HCT116 (cell line): ENCODE data around the gene LNP1. TPM values are rescaled to one million over a fixed set of nuclear protein-coding genes. Genes with fewer than 3 reads are reported as not detected.

Experiments
- ATAC-seq: fragments of 200-7000 bp; cut with Tn5 transposase; 2 replicates; pipeline ENCODE4 v1.9.1; 2020; ENCODE audit warnings: mild to moderate bottlenecking, moderate library complexity
- BruUV-seq: library from RNA; stranded (reverse); fragments of 400-500 nt; replicated peaks from 2 replicates; lab custom pipeline; 2021; lab: Mats Ljungman, UMichigan
- CTCF ChIA-PET: fragments of 300-600 bp; sonication (Branson Sonifier 250); formaldehyde crosslinking; loops from one replicate; lab custom pipeline; 2021; ENCODE audit warnings: antibody characterized with exemption; lab: Charles Lee
- POLR2A ChIA-PET: fragments of 300-600, 350-600 bp; sonication (Branson Sonifier 250); formaldehyde crosslinking; loops from one replicate; lab custom pipeline; 2021; ENCODE audit warnings: antibody characterized with exemption; lab: Charles Lee
- RAD21 ChIA-PET, 2 experiments: fragments of 300-600 bp; sonication (Branson Sonifier 250); formaldehyde crosslinking; loops; one replicate each; lab custom pipeline; 2023; ENCODE audit warnings: low total read pairs in 2 of 2; ENCODE audit not compliant: uncharacterized antibody in 2 of 2, unreplicated experiment in 2 of 2, low non-redundant PET in 1 of 2; lab: Charles Lee
- DNase-seq: peaks from one replicate; pipeline ENCODE4 v3.0.0-alpha.2; 2010; ENCODE audit warnings: low read depth, low spot score
- H2AFZ ChIP-seq: fragments of 200-600 bp; shearing (Covaris generic), sonication (generic); 2 replicates; pipeline ENCODE4 v1.6.1; 2017; ENCODE audit warnings: low read depth, mixed run types, mixed read lengths, antibody characterized with exemption, low read length; ENCODE audit not compliant: poor library complexity, severe bottlenecking
- H3K27ac ChIP-seq: 2 replicates; pipeline ENCODE4 v1.5.1; 2012; ENCODE audit warnings: low read depth, low read length
- H3K27me3 ChIP-seq: fragments of 200-600 bp; sonication (generic); 2 replicates; pipeline ENCODE4 v1.6.1; 2016; ENCODE audit warnings: mixed run types, low read length, mixed read lengths; ENCODE audit not compliant: insufficient read depth
- H3K36me3 ChIP-seq, 2 experiments: fragments of 200-500 bp in 1 of 2; fragments of 200-600 bp in 1 of 2; sonication (Bioruptor generic) in 1 of 2; sonication (generic) in 1 of 2; 2 replicates each; pipeline versions ENCODE4 v1.5.1 to v1.6.1; 2014 to 2016; ENCODE audit warnings: low read length in 2 of 2, inconsistent platforms in 1 of 2, mixed read lengths in 1 of 2, mixed run types in 1 of 2; ENCODE audit not compliant: insufficient read depth in 2 of 2, control insufficient read depth in 1 of 2
- H3K4me1 ChIP-seq, 2 experiments: fragments of 200-600 bp in 1 of 2; sonication (generic) in 1 of 2; 2 replicates each; pipeline versions ENCODE4 v1.5.1 to v1.6.1; 2012 to 2017; ENCODE audit warnings: low read length in 2 of 2, inconsistent platforms in 1 of 2, mild to moderate bottlenecking in 1 of 2, mixed read lengths in 1 of 2, mixed run types in 1 of 2, moderate library complexity in 1 of 2; ENCODE audit not compliant: insufficient read depth in 2 of 2, control insufficient read depth in 1 of 2
- H3K4me2 ChIP-seq: fragments of 200-600 bp; sonication (generic); 2 replicates; pipeline ENCODE4 v1.6.1; 2017; ENCODE audit warnings: mixed run types, low read length, mixed read lengths
- H3K4me3 ChIP-seq, 2 experiments: fragments of 200-600 bp in 1 of 2; sonication (generic) in 1 of 2; replicated peaks in 1 of 2; 2 replicates each; pipeline ENCODE4 v1.5.1; 2011 to 2016; ENCODE audit warnings: low read length in 2 of 2, control low read depth in 1 of 2, low read depth in 1 of 2, mild to moderate bottlenecking in 1 of 2, mixed read lengths in 1 of 2, mixed run types in 1 of 2
- H3K79me2 ChIP-seq: fragments of 200-600 bp; sonication (generic); 2 replicates; pipeline ENCODE4 v1.6.1; 2017; ENCODE audit warnings: mild to moderate bottlenecking, mixed run types, low read length, moderate library complexity, mixed read lengths; ENCODE audit not compliant: insufficient read depth
- H3K9ac ChIP-seq: fragments of 200-600 bp; sonication (generic); 2 replicates; pipeline ENCODE4 v1.6.1; 2016; ENCODE audit warnings: low read length, mixed read lengths
- H3K9me2 ChIP-seq: fragments of 200-600 bp; sonication (generic), shearing (Covaris generic); 2 replicates; pipeline ENCODE4 v1.6.1; 2017; ENCODE audit warnings: mixed run types, mild to moderate bottlenecking, moderate library complexity; ENCODE audit not compliant: insufficient read depth
- H3K9me3 ChIP-seq, 2 experiments: fragments of 200-500 bp in 1 of 2; fragments of 200-600 bp in 1 of 2; sonication (Bioruptor generic) in 1 of 2; sonication (generic) in 1 of 2; 2 replicates each; pipeline ENCODE4 v1.6.1; 2014 to 2017; ENCODE audit warnings: low read length in 2 of 2, mixed read lengths in 2 of 2, inconsistent platforms in 1 of 2, low read depth in 1 of 2, mild to moderate bottlenecking in 1 of 2, mixed run types in 1 of 2, moderate library complexity in 1 of 2; ENCODE audit not compliant: control insufficient read depth in 1 of 2, insufficient read depth in 1 of 2
- H4K20me1 ChIP-seq: fragments of 200-600 bp; sonication (generic), shearing (Covaris generic); 2 replicates; pipeline ENCODE4 v1.6.1; 2017; ENCODE audit warnings: mixed run types, mild to moderate bottlenecking, moderate library complexity; ENCODE audit not compliant: insufficient read depth
- ATF3 ChIP-seq: IDR thresholded peaks from 2 replicates; pipeline ENCODE4 v1.6.1; 2012
- EGR1 ChIP-seq: IDR thresholded peaks from 2 replicates; pipeline ENCODE4 v1.6.1; 2012; ENCODE audit warnings: low read depth
- EZH2 ChIP-seq: fragments of 200-600 bp; sonication (generic); IDR thresholded peaks from 2 replicates; pipeline ENCODE4 v1.6.1; 2017; ENCODE audit warnings: antibody characterized with exemption, mixed run types
- EZH2phosphoT487 ChIP-seq: fragments of 200-600 bp; IDR thresholded peaks from 2 replicates; pipeline ENCODE4 v1.6.1; 2018; ENCODE audit warnings: antibody characterized with exemption, borderline replicate concordance
- JUND ChIP-seq: IDR thresholded peaks from 2 replicates; pipeline ENCODE4 v1.6.1; 2012
- POLR2A ChIP-seq: IDR thresholded peaks from 2 replicates; pipeline ENCODE4 v1.7.0; 2011; ENCODE audit warnings: borderline replicate concordance; ENCODE audit not compliant: insufficient read depth, insufficient read length; ENCODE audit errors: extremely low read depth
- RAD21 ChIP-seq: IDR thresholded peaks from 2 replicates; pipeline ENCODE4 v1.6.1; 2012; ENCODE audit warnings: low read depth, mild to moderate bottlenecking
- SP1 ChIP-seq: IDR thresholded peaks from 2 replicates; pipeline ENCODE4 v1.6.1; 2012; ENCODE audit warnings: low read depth
- SRF ChIP-seq: IDR thresholded peaks from 2 replicates; pipeline ENCODE4 v1.6.1; 2012; ENCODE audit warnings: low read depth
- TCF7L2 ChIP-seq: IDR thresholded peaks from 2 replicates; pipeline ENCODE4 v1.7.0; 2011; ENCODE audit warnings: borderline replicate concordance, inconsistent platforms; ENCODE audit not compliant: insufficient read depth, insufficient read length; ENCODE audit errors: extremely low read depth
- ZBTB33 ChIP-seq: IDR thresholded peaks from 2 replicates; pipeline ENCODE4 v1.6.1; 2011; ENCODE audit warnings: mild to moderate bottlenecking, low read length, moderate library complexity; ENCODE audit not compliant: insufficient replicate concordance; ENCODE audit errors: extremely low read depth
- ZNF274 ChIP-seq: fragments of 200-500 bp; sonication (Bioruptor generic); IDR thresholded peaks from 2 replicates; pipeline ENCODE4 v1.6.1; 2014; ENCODE audit warnings: mild to moderate bottlenecking, low read depth, low read length, inconsistent platforms
- intact Hi-C: fragments of 100-400 bp; cut with micrococcal nuclease; formaldehyde crosslinking; loops from 2 replicates; pipeline ENCODE4 v1.10.0; 2022
- total RNA-seq: library from RNA; stranded (reverse); gene quantifications from one replicate; pipeline ENCODE4 v1.2.1, GENCODE V29; 2021; ENCODE audit not compliant: unreplicated experiment
- TF ChIP-seq, protein P1 (sequence below): IDR thresholded peaks from 2 replicates; pipeline ENCODE4 v1.6.1; 2012; ENCODE audit warnings: low read depth

The LNP1 gene
- total RNA-seq, 1 experiment from 2014 or later, result 1.6 TPM

GRCh38 chr3:100465892-100466777, 64.8 kb downstream of the LNP1 start:
- ChIA-PET CTCF (no interaction called here), POLR2A (no interaction called here), RAD21 (no interaction called here)
- Histone ChIP-seq H3K4me3 (no peak overlapping the region), H3K79me2 (no peaks in the 10 kb centered on the region), H3K4me1 (peaks cover 0 to 4% of the 10 kb centered on the region in 2 experiments; a peak in 1 of 4 replicates), H3K27me3 (no peaks in the 10 kb centered on the region), H4K20me1 (no peaks in the 10 kb centered on the region), H3K4me2 (no peak overlapping the region), H3K9ac (no peak overlapping the region), H3K9me3 (peaks cover 3 to 7% of the 10 kb centered on the region in 2 experiments; a peak in 2 of 4 replicates), H2AFZ (no peak overlapping the region), H3K9me2 (no peaks in the 10 kb centered on the region), H3K27ac (no peak overlapping the region), H3K36me3 (no peaks in the 10 kb centered on the region)
- intact Hi-C loops, result loop anchor here (10.0 kb wide), 1 partner anchor 631 kb away; no protein-coding TSS in a partner anchor
- TF ChIP-seq EZH2, result no peak
- ATAC-seq (no peak), DNase-seq (no peak)
- BruUV-seq, result no TSS peak

- H2AFZ ChIP-seq, result no peak overlapping the region
- CTCF ChIA-PET, result no interaction called here
- no peaks in the 10 kb centered on the region for H3K79me2 ChIP-seq
- POLR2A ChIA-PET, result no interaction called here
- BruUV-seq, result no TSS peak
- H3K27me3 ChIP-seq, result no peaks in the 10 kb centered on the region
- intact Hi-C loops, result loop anchor here (10.0 kb wide), 1 partner anchor 632 kb away; no protein-coding TSS in a partner anchor
- H3K27ac ChIP-seq, result no peak overlapping the region
- peaks cover 0 to 4% of the 10 kb centered on the region in 2 experiments; a peak in 1 of 4 replicates for H3K4me1 ChIP-seq
- no peaks in the 10 kb centered on the region for H3K36me3 ChIP-seq
- ATAC-seq (no peak), DNase-seq (no peak)
- H3K4me3 ChIP-seq, result no peak overlapping the region
- RAD21 ChIA-PET, result no interaction called here
- peaks cover 3 to 7% of the 10 kb centered on the region in 2 experiments; a peak in 2 of 4 replicates for H3K9me3 ChIP-seq
- no peak overlapping the region for H3K9ac ChIP-seq
- no peaks in the 10 kb centered on the region for H4K20me1 ChIP-seq
- H3K9me2 ChIP-seq, result no peaks in the 10 kb centered on the region
- no peak overlapping the region for H3K4me2 ChIP-seq
- TF ChIP-seq, protein P1, sequence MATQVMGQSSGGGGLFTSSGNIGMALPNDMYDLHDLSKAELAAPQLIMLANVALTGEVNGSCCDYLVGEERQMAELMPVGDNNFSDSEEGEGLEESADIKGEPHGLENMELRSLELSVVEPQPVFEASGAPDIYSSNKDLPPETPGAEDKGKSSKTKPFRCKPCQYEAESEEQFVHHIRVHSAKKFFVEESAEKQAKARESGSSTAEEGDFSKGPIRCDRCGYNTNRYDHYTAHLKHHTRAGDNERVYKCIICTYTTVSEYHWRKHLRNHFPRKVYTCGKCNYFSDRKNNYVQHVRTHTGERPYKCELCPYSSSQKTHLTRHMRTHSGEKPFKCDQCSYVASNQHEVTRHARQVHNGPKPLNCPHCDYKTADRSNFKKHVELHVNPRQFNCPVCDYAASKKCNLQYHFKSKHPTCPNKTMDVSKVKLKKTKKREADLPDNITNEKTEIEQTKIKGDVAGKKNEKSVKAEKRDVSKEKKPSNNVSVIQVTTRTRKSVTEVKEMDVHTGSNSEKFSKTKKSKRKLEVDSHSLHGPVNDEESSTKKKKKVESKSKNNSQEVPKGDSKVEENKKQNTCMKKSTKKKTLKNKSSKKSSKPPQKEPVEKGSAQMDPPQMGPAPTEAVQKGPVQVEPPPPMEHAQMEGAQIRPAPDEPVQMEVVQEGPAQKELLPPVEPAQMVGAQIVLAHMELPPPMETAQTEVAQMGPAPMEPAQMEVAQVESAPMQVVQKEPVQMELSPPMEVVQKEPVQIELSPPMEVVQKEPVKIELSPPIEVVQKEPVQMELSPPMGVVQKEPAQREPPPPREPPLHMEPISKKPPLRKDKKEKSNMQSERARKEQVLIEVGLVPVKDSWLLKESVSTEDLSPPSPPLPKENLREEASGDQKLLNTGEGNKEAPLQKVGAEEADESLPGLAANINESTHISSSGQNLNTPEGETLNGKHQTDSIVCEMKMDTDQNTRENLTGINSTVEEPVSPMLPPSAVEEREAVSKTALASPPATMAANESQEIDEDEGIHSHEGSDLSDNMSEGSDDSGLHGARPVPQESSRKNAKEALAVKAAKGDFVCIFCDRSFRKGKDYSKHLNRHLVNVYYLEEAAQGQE, result no peak
- no peak for TF ChIP-seq RAD21
- no peak for TF ChIP-seq EZH2phosphoT487
- TF ChIP-seq TCF7L2, result no peak
- no peak for TF ChIP-seq SRF
- no peak for TF ChIP-seq ZBTB33
- TF ChIP-seq ATF3, result no peak
- TF ChIP-seq EZH2, result no peak
- no peak for TF ChIP-seq SP1
- no peak for TF ChIP-seq POLR2A
- no peak for TF ChIP-seq JUND
- TF ChIP-seq EGR1, result no peak
- TF ChIP-seq ZNF274, result no peak
These were observed 65.8 kb downstream of the LNP1 start for GRCh38 chr3:100467133-100467532.
